G401 (cell line): ENCODE measurements around the gene NCOA7. TPM values are rescaled to one million over a fixed set of nuclear protein-coding genes. Genes with fewer than 3 reads are reported as not detected.
"Not testable (repeated sequence)": the region's sequence is repeated elsewhere in the genome, so short reads cannot be mapped to it uniquely, and the experiment has no call there.

Source experiments
- DNase-seq: peaks from one replicate; pipeline ENCODE4 v3.0.0-alpha.2; 2015; ENCODE audit warnings: low spot score
- in situ Hi-C: cut with HindIII; loops from 2 replicates; pipeline ENCODE4 v1.10.0; 2016; ENCODE audit warnings: low sequenced_read_pairs, mixed read lengths
- total RNA-seq: library from RNA; depleted of rRNA; stranded (reverse); fragments of >200 nt; shearing (Covaris generic); gene quantifications from 2 replicates; pipeline ENCODE4 v1.2.3, GENCODE V29; 2014

The NCOA7 gene
- total RNA-seq, 1 experiment from 2014 or later = 6.3 TPM

DNA sequence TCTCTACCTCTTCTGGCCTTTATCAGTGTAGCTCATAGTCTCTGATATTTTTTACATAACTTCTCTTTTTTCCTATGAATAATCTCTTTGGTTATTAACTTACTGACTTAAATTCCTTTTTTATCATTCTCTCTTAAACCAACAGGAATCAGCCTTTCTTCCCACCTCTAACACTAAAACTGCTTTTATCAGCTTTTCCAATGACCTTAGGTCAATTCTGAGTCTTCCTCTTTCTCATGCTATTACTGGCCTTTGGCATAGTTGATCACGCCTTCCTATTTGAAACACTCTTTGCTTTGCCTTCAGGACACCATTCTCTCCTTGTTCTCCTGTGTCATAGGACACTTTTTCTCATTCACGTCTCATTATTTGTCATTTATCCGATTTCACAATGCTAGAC lies 157.7 kb downstream of the NCOA7 start:
- in situ Hi-C loops = no loop called here
- no peak for DNase-seq

GRCh38 chr6:125949069-125949468 lies 158.3 kb downstream of the NCOA7 start:
- in situ Hi-C loops = no loop called here
- no peak for DNase-seq

DNA sequence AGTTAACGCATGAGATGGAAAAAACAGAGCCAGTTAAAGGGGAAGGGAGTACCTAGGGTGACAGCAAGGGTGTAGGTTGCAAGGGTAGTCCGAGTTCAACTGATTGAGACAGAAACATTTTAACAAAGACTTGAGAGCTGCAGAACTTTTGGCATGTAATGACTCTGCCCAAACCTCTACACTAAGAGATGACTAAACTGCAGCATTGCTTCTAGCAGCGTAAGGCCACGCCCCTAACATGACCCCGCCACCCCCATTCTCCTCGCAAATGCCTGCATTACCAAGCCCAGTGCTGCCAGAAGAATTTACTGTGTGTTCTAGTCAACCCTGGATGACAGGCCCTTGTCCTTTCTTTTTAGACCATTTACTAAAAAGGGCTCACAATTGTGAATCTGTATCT lies 159.5 kb downstream of the NCOA7 start:
- in situ Hi-C loops = no loop called here
- DNase-seq = no peak

DNA sequence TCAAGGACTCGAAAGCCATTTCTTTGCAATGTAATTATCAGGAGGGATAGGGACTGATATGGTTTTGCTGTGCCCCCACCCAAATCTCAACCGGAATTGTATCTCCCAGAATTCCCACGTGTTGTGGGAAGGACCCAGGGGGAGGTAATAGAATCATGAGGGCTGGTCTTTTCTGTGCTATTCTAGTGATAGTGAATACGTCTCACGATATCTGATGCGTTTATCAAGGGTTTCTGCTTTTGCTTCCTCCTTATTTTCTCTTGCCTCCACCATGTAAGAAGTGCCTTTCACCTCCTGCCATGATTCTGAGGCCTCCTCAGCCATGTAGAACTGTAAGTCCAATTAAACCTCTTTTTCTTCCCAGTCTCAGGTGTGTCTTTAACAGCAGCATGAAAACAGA lies 160.0 kb downstream of the NCOA7 start:
- DNase-seq, in situ Hi-C loops: not testable (repeated sequence)

DNA sequence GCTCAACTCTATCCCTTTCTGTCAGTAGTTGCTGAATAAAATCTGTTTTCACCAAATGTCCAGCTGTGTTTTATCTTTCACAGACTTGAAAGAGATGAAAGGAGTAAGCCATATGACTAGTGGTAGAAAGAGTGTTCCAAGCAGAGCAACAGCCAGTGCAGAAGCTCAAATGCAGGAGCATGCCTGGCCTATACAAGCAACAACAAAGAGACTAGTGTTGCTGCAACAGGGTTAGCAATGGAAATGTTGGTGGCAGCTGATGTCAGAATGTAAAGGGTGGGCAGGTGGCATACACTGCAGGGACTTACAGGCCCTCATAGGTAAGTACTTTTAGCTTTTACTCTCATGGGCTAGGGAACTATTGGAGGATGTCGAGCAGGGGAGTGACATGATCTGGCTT lies 160.6 kb downstream of the NCOA7 start:
- in situ Hi-C loops = no loop called here
- no peak for DNase-seq

- in situ Hi-C loops = no loop called here
- no peak for DNase-seq
Measured at GRCh38 chr6:125952764-125953501, 162.2 kb downstream of the NCOA7 start.

DNA sequence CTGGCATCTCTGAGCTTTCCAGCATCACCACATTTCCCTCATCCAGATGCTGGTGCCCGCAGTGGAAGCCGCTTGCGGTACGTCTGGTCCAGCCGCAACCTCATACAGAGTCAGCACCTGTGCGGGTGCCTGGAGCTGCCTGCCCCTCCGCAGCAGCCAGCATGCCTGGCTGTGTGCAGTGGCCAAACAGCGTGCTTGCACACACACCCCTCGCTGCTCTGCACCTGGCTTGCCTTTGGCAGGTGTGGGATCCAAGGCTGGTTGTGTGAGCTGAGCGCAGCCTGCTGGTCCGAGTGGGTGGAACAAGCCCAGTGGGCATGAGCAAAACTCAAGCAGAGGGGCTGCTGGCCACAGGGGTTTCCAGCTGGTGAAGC lies 162.7 kb downstream of the NCOA7 start:
- in situ Hi-C loops = no loop called here
- DNase-seq = no peak

DNA sequence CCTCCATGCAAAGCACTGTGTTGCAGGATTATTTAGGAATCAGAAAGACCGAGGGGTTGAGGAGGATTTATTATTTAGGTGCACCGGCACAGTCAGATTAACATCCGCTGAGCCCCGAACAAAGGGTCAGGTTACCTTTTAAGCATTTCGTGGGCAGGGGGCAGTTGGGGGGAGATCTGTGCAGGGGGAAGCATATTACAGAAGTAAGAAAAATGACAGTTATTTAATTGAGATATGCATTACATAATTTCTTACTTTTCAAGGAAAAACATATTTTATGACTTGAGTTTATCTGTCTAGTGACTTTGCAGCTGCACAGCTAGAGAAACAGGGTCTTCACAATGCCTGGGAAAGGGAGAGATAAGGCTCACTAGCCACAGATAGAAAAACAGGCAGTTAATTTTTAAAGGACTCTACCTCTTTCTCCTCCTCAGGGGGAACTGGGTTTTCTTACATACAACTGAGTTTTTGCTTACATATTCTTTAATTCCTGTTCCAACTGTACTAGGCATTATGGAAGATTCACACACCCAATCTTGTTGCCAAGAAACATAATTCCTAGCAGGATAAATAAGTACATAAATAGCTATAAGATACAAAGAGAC lies 164.1 kb downstream of the NCOA7 start:
- no peak for DNase-seq
- in situ Hi-C loops = no loop called here

DNA sequence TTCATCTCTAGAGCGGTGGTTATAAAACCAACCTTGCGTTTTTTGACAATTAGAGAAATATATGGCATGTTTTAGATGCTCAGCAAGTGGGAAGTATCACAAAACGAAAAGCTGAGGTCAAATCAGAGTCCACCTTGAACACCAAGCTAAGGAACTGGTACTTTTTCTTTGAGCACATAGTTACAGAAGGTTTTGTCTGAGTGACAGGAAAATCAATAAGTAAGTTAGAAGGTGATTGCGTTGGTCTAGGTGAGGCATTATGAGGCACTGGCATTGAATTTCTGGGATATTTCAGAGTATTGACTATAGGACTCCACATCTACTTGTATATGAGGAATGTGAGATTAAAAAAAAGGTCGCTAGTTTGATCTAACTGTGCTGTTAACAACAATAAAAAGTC lies 165.2 kb downstream of the NCOA7 start:
- no peak for DNase-seq
- in situ Hi-C loops = no loop called here

DNA sequence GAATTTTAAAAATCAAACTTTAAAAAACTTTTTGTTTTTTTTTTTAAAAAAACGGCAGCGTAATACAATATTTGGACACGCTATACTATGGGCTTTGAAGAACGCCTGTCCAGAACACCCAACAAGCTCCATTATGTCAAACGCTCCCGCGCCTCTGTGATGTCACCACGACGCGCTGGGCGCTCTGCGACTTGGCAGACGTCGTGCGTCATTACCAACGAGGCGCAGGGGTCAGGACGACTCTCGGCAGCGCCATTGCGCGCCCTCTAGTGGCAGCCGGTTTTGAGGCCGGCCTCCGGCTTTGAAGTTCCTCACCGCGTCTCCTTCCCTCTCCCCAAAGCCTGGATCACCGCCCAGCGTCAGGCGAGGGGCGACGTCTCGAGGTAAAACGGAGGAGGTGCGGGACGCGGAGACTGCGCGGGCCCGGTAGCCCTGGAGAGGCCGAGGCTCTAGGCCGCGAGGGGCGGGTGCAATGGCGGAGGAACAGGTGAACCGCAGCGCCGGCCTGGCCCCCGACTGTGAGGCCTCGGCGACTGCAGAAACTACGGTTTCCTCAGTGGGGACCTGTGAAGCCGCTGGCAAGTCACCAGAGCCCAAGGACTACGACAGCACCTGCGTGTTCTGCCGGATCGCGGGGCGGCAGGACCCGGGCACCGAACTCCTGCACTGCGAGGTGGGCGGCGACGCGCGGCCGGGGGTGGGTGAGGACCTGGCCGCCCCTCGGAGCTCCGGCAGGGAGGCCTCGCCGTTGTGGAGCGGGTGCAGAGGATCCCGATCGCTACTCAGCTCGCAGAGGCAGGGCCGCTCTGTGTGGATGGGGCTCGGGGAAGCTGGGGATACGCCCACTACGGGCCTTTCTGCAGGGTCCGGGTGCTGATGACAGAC lies 166.0 kb downstream of the NCOA7 start, which contains the start of gene HINT3:
TSS of gene HINT3 (plus strand) at position 265 of the 885 bp plus-strand sequence. CDS start at position 473, 208 bp downstream.
- in situ Hi-C loops = no loop called here
- DNase-seq = peak; percentile 98

DNA sequence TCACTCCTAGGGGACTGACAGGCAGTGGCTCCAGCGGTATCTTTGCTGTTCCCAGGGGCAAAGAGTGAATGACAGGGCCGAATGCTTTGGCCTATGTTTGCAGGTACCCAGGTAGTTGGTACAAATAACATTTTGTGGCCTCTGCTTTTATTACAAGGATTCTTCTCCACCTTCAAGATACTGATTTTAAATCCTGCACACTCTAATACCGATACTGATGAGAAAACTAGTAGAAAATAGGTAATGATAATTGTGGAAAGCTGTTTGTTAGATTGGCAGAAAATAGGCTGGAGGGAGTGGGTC lies 166.6 kb downstream of the NCOA7 start:
- in situ Hi-C loops = no loop called here
- DNase-seq = no peak

DNA sequence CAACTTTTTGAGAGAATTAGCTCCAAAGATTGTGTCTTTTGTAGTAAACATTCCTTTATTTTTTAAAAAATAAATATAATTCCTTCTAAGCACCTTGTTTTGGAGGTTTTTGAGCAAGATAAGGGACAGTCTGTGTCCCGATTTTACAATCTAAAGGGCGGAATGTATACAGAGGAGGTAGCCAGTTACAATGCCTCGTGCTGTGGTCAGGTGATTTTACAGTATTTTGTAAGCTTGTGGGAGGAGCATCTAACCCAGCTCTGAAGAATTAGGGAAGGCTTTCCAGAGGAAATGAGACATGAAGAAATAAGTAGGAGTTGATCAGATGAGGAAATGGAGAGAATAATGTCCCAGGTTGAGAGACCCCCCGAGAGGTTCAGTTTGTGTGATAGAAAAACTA lies 167.1 kb downstream of the NCOA7 start:
- DNase-seq = peak; percentile 68
- in situ Hi-C loops = no loop called here

GRCh38 chr6:125959041-125959440 lies 168.3 kb downstream of the NCOA7 start:
- DNase-seq = no peak
- in situ Hi-C loops = no loop called here

DNA sequence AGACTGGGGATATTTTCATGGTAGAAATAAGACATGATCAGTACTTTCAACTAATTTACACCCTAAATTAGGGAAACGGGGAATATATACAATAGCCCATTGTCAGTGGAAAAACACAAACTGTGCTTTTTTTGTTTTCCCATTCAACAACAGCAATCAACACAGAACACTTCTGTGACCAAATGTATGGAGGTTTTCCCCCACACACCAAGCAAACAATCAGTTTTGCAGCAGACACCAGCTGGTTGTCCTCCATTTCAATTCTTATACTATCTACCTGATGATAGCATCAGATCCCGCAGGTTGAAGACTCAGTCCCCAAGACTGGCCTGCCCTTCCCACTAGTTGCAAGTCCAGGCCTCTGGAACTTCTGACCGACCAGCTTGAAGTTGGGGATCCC lies 170.4 kb downstream of the NCOA7 start:
- DNase-seq = no peak
- in situ Hi-C loops = no loop called here

- peak; percentile 11 for DNase-seq
- in situ Hi-C loops = no loop called here
Measured at GRCh38 chr6:125962900-125963497, 172.2 kb downstream of the NCOA7 start.

DNA sequence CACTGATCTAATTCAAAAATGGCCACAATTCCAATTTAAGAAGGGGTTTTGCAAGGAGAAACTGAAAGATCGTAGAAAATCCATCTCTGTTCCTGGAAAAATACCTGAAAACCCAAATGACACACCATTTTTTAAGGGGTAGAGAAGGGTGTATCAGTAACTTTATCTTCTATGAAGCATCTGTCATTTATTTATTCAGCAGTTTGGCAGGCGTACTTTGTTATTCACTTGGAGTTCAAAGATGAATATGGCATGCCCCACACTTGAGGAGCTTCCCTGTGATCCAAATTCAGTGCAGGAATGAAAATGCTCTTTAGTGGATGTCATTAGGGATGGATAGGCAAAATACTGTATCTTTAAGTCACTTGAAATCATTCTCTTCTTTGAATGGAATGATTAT lies 173.1 kb downstream of the NCOA7 start:
- in situ Hi-C loops = no loop called here
- no peak for DNase-seq

DNA sequence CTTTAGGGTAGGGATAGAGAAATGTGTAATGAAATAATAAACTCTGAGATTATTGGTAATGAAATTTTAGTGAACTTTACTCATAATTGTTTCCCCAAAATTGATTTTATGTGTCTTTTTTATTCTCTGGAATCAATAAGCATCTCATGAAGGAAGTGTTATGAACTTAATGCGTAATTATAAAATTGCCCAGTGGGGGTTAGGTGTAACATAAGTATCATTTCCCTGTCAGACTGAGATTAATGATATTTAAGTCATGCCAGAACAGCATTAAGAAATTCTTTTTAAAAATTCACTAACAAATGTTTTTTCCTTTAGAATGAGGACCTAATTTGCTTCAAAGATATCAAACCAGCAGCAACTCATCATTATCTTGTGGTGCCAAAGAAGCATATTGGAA lies 175.8 kb downstream of the NCOA7 start:
- DNase-seq = no peak

GRCh38 chr6:125968493-125968892 lies 177.7 kb downstream of the NCOA7 start:
- no peak for DNase-seq
- in situ Hi-C loops = no loop called here

More for the DNA sequence above, 175.8 kb downstream of the NCOA7 start:
- in situ Hi-C loops = no loop called here

DNA sequence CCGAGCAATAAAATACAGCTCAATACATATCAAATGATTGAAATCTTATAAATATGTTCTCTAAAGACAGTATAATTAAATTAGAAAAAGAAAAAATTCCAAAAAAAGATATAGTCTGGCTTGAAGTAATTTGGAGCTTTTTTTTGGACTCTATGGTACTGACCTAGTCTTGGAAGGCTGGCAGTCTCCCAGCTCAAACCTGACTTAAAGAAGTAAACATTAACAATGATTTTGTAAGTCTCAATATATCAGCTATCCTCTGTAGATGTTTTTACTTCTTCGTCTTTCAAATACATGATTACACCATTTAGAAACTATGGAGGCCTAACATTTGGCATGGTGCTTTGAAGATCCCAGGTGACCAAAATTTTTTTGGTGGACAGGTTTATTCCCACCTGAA lies 180.0 kb downstream of the NCOA7 start:
- DNase-seq = no peak
- in situ Hi-C loops = no loop called here

- not testable (repeated sequence) for DNase-seq
Measured at GRCh38 chr6:125972478-125972877, 181.7 kb downstream of the NCOA7 start.

More at GRCh38 chr6:125972478-125972877, 181.7 kb downstream of the NCOA7 start:
- in situ Hi-C loops = not testable (repeated sequence)
